K562 (cell line): Measurements from ENCODE around the gene PIEZO2. TPM values are rescaled to one million over a fixed set of nuclear protein-coding genes. Genes with fewer than 3 reads are reported as not detected.

Experiments used
- ATAC-seq: fragments of 200-7000 bp; cut with Tn5 transposase; 3 replicates; pipeline ENCODE4 v1.9.1; 2020; ENCODE audit warnings: moderate library complexity
- BruUV-seq: library from RNA; stranded (reverse); fragments of 400-500 nt; replicated peaks from 2 replicates; lab custom pipeline; 2021; lab: Mats Ljungman, UMichigan
- CTCF ChIA-PET: fragments of 300-600 bp; formaldehyde crosslinking; extraction: SDS; loops from one replicate; lab custom pipeline; 2021; ENCODE audit warnings: low intra/inter-chr PET ratio; lab: Yijun Ruan, JAX
- POLR2A ChIA-PET: fragments of 300-600, 350-650 bp; sonication (Branson Sonifier 250); formaldehyde crosslinking; extraction: SDS; loops from one replicate; lab custom pipeline; 2021; ENCODE audit warnings: antibody characterized with exemption, inconsistent platforms; lab: Yijun Ruan, JAX
- DNase-seq, 4 experiments: peaks; one replicate each; pipeline versions ENCODE4 v3.0.0 to v3.0.0-alpha.2; 2011 to 2018; ENCODE audit warnings: low spot score in 3 of 4, mixed read lengths in 3 of 4; ENCODE audit errors: extremely low read depth in 1 of 4
- FAIRE-seq: peaks from 2 replicates; lab custom pipeline; 2011; peaks lifted over from hg19 to GRCh38; lab: Jason Lieb, UNC
- H2AFZ ChIP-seq: 2 replicates; pipeline ENCODE4 v1.6.0; 2011; ENCODE audit warnings: low read depth, low read length, control low read depth, inconsistent platforms
- H3K27ac ChIP-seq: fragments of 200-600 bp; 3 replicates; pipeline ENCODE4 v1.8.0; 2011; ENCODE audit warnings: low read depth, mild to moderate bottlenecking, control low read depth, inconsistent platforms, low read length, moderate library complexity, mixed read lengths; ENCODE audit errors: extremely low read depth
- H3K27me3 ChIP-seq, 2 experiments: fragments of 300-600 bp in 1 of 2; 2 replicates in 1 of 2; 3 replicates in 1 of 2; pipeline versions ENCODE4 v1.6.0 to v1.8.0; 2011; ENCODE audit warnings: inconsistent platforms in 2 of 2, low read length in 2 of 2, mild to moderate bottlenecking in 1 of 2, mixed read lengths in 1 of 2, moderate library complexity in 1 of 2; ENCODE audit not compliant: control insufficient read depth in 2 of 2, insufficient read depth in 2 of 2
- H3K36me3 ChIP-seq: fragments of 300-600 bp; 3 replicates; pipeline ENCODE4 v1.8.0; 2011; ENCODE audit warnings: mild to moderate bottlenecking, low read length, inconsistent platforms; ENCODE audit not compliant: control insufficient read depth, insufficient read depth
- H3K4me1 ChIP-seq, 2 experiments: fragments of 200-600 bp in 1 of 2; replicated peaks in 1 of 2; 2 replicates in 1 of 2; 3 replicates in 1 of 2; pipeline versions ENCODE4 v1.5.1 to v1.8.0; 2011; ENCODE audit warnings: inconsistent platforms in 2 of 2, low read length in 2 of 2, mild to moderate bottlenecking in 1 of 2, mixed read lengths in 1 of 2, moderate library complexity in 1 of 2; ENCODE audit not compliant: control insufficient read depth in 2 of 2, insufficient read depth in 2 of 2
- H3K4me2 ChIP-seq: 2 replicates; pipeline ENCODE4 v1.6.1; 2011; ENCODE audit warnings: low read length, control low read depth, inconsistent platforms, mixed read lengths; ENCODE audit not compliant: insufficient read depth
- H3K4me3 ChIP-seq: fragments of 200-600 bp; sonication (generic), shearing (Covaris generic); 2 replicates; pipeline ENCODE4 v1.5.1; 2016; ENCODE audit warnings: control low read depth, inconsistent platforms
- H3K79me2 ChIP-seq: fragments of 200-600 bp; 3 replicates; pipeline ENCODE4 v1.8.0; 2011; ENCODE audit warnings: low read length, inconsistent platforms; ENCODE audit not compliant: control insufficient read depth, insufficient read depth
- H3K9ac ChIP-seq, 2 experiments: 2 replicates each; pipeline versions ENCODE4 v1.6.0 to v1.6.1; 2011; ENCODE audit warnings: low read depth in 2 of 2, low read length in 2 of 2, control low read depth in 1 of 2, inconsistent platforms in 1 of 2, mild to moderate bottlenecking in 1 of 2, mixed read lengths in 1 of 2; ENCODE audit not compliant: insufficient read depth in 1 of 2
- H3K9me1 ChIP-seq: one replicate; pipeline ENCODE4 v1.6.0; 2011; ENCODE audit warnings: inconsistent platforms, mild to moderate bottlenecking, low read length, moderate library complexity; ENCODE audit not compliant: control insufficient read depth, insufficient read depth
- H3K9me3 ChIP-seq: replicated peaks from 2 replicates; pipeline ENCODE4 v1.5.1; 2011; ENCODE audit warnings: low read depth, low read length, inconsistent platforms; ENCODE audit not compliant: control insufficient read depth, insufficient read depth
- H4K20me1 ChIP-seq: replicated peaks from 2 replicates; pipeline ENCODE4 v1.6.1; 2011; ENCODE audit warnings: low read length, inconsistent platforms, mixed read lengths; ENCODE audit not compliant: control insufficient read depth, insufficient read depth
- BCLAF1 ChIP-seq, 2 experiments: fragments of 450-650 bp in 1 of 2; IDR thresholded peaks; 2 replicates each; pipeline ENCODE4 v1.6.1; 2011 to 2017; ENCODE audit warnings: low read depth in 2 of 2, antibody characterized with exemption in 1 of 2, borderline replicate concordance in 1 of 2, low read length in 1 of 2, mild to moderate bottlenecking in 1 of 2, mixed read lengths in 1 of 2; ENCODE audit not compliant: control insufficient read depth in 1 of 2
- C11orf30 ChIP-seq: fragments of 450-650 bp; IDR thresholded peaks from 2 replicates; pipeline ENCODE4 v1.6.1; 2016; ENCODE audit warnings: low read depth, mild to moderate bottlenecking
- CTCF ChIP-seq, 3 experiments: IDR thresholded peaks in 2 of 3; conservative IDR thresholded peaks in 1 of 3; 2 replicates each; pipeline ENCODE4 v1.5.1; 2011 to 2012; ENCODE audit warnings: low read length in 3 of 3, mild to moderate bottlenecking in 3 of 3, control low read depth in 2 of 3, improper control_type of control experiment in 1 of 3, inconsistent platforms in 1 of 3, low read depth in 1 of 3, mixed read lengths in 1 of 3, moderate library complexity in 1 of 3; ENCODE audit not compliant: insufficient read depth in 2 of 3
- LEF1 ChIP-seq: fragments of 450-650 bp; IDR thresholded peaks from 2 replicates; pipeline ENCODE4 v1.6.1; 2016; ENCODE audit warnings: mild to moderate bottlenecking
- MIER1 ChIP-seq: fragments of 450-650 bp; IDR thresholded peaks from 2 replicates; pipeline ENCODE4 v1.6.1; 2016; ENCODE audit warnings: antibody characterized with exemption, mild to moderate bottlenecking, low read depth
- MYNN ChIP-seq, 2 experiments: sonication (generic); formaldehyde crosslinking in 1 of 2; IDR thresholded peaks; 2 replicates each; pipeline versions ENCODE4 v1.5.0 to v1.6.1; 2016 to 2020; ENCODE audit warnings: antibody characterized with exemption in 1 of 2, missing genetic modification reagents in 1 of 2
- NFIX ChIP-seq: fragments of 250-450 bp; sonication (Bioruptor Pico); IDR thresholded peaks from 2 replicates; pipeline ENCODE4 v1.4.0; 2020; ENCODE audit warnings: low read depth, mild to moderate bottlenecking, moderate library complexity
- RB1 ChIP-seq: fragments of 450-650 bp; IDR thresholded peaks from 2 replicates; pipeline ENCODE4 v1.6.1; 2017; ENCODE audit warnings: low read depth, mild to moderate bottlenecking
- WGBS: fragments of 100-300 bp; shearing (Covaris generic); methylation state at CpG from one replicate; pipeline ENCODE4 v1.1.6; 2016; ENCODE audit warnings: low coverage, mixed read lengths; ENCODE audit not compliant: insufficient coverage; ENCODE audit errors: missing lambda C conversion rate; 5-methylcytosine and 5-hydroxymethylcytosine counted together
- in situ Hi-C: fragments of 300-500 bp; cut with MboI; formaldehyde crosslinking; loops from 4 replicates; pipeline ENCODE4 v1.15.0; 2018; ENCODE audit warnings: inconsistent platforms, mixed read lengths
- intact Hi-C: fragments of 100-400 bp; cut with micrococcal nuclease; formaldehyde crosslinking; loops from 2 replicates; pipeline ENCODE4 v1.14.2; 2022
- polyA plus RNA-seq, 8 experiments: library from polyadenylated mRNA; depleted of rRNA in 4 of 8; stranded (reverse) in 5 of 8; unstranded in 3 of 8; fragments of >200 nt; fragmentation: Nextera tagmentation in 2 of 8; fragmentation: Illumina TruSeq in 1 of 8; extraction: Ambion mirVana in 2 of 8; extraction: Trizol in 1 of 8; gene quantifications; 2 replicates each; pipeline versions ENCODE4 v1.2.1 to v1.2.3, GENCODE V29; 2011 to 2014; ENCODE audit warnings: inconsistent platforms in 1 of 8, missing spikeins in 1 of 8
- total RNA-seq, 7 experiments: library from RNA; depleted of rRNA in 6 of 7; stranded (reverse); fragments of >200 nt in 6 of 7; fragmentation: Illumina TruSeq in 2 of 7; extraction: Trizol in 2 of 7; gene quantifications; 2 replicates each; pipeline versions ENCODE4 v1.2.1 to v1.2.3, GENCODE V29; 2011 to 2021; ENCODE audit warnings: low replicate concordance in 1 of 7

PIEZO2 gene
- total and polyA plus RNA-seq, 9 of the 15 experiments (the other 6 are each of a cell fraction or from before 2014, with no cell fraction given) = 0.54 to 4.1 (median 2.0) TPM

GRCh38 chr18:11025671-11026070 lies 123.7 kb downstream of the PIEZO2 start:
- no TSS peak for BruUV-seq
- Histone ChIP-seq H3K27ac (no peak overlapping the region), H3K27me3 (peaks cover 0 to 14% of the 10 kb centered on the region in 2 experiments; a peak in 2 of 5 replicates), H3K79me2 (no peaks in the 10 kb centered on the region), H3K4me2 (no peak overlapping the region), H3K4me3 (no peak overlapping the region), H2AFZ (no peak overlapping the region), H3K9me1 (no peaks in the 10 kb centered on the region), H4K20me1 (no peaks in the 10 kb centered on the region; the same call in 1 of the 2 replicates), H3K4me1 (no peaks in the 10 kb centered on the region), H3K9ac (no peak overlapping the region), H3K9me3 (no peaks in the 10 kb centered on the region), H3K36me3 (no peaks in the 10 kb centered on the region)
- intact Hi-C loops = no loop called here
- FAIRE-seq (no peak), ATAC-seq (peak; percentile 66), DNase-seq (peak in 1 of 4 experiments; percentile 6)
- WGBS = 0% methylated on average over 4 of the region's 4 CpGs
- ChIA-PET POLR2A (no interaction called here), CTCF (no interaction called here)
- in situ Hi-C loops = no loop called here
- TF ChIP-seq MYNN (IDR thresholded peaks at IDR 0.05) = no peak
- TF ChIP-seq MYNN (CRISPR knock-in tag; IDR thresholded peaks at IDR 0.05) = no peak
- peak; percentile 7 to 12 (median 11); a peak in 1 of 6 replicates for TF ChIP-seq CTCF (IDR thresholded peaks at IDR 0.05 in 2 of 3, conservative IDR thresholded peaks at IDR 0.05 in 1 of 3; ENCODE audit: insufficient read depth in 2 of 3, low read depth in 1 of 3, low read length in 3 of 3)
- no peak for TF ChIP-seq BCLAF1 (IDR thresholded peaks at IDR 0.05; ENCODE audit: borderline replicate concordance in 1 of 2, control insufficient read depth in 1 of 2, low read depth in 2 of 2, low read length in 1 of 2)
- peak; percentile 27; the same call in 1 of the 2 replicates for TF ChIP-seq C11orf30
- TF ChIP-seq RB1 = no peak
- TF ChIP-seq NFIX (CRISPR knock-in tag) = no peak
- TF ChIP-seq MIER1 = no peak
- no peak for TF ChIP-seq LEF1
